ACHN (cell line): ENCODE data around the gene ARHGEF2.
A peak's percentile ranks its signal among the peaks of the same experiment; 100 is the strongest.
"Not testable (repeated sequence)": the region's sequence is repeated elsewhere in the genome, so short reads cannot be mapped to it uniquely, and the experiment has no call there.

Source experiments
- DNase-seq: peaks from one replicate; pipeline ENCODE4 v3.0.0-alpha.2; 2015
- in situ Hi-C: cut with HindIII; loops from 2 replicates; pipeline ENCODE4 v1.10.0; 2017; ENCODE audit warnings: low sequenced_read_pairs, low pct_ligation_motif_present, low pct_unique_long_range_greater_than_20kb

Gene ARHGEF2

DNA sequence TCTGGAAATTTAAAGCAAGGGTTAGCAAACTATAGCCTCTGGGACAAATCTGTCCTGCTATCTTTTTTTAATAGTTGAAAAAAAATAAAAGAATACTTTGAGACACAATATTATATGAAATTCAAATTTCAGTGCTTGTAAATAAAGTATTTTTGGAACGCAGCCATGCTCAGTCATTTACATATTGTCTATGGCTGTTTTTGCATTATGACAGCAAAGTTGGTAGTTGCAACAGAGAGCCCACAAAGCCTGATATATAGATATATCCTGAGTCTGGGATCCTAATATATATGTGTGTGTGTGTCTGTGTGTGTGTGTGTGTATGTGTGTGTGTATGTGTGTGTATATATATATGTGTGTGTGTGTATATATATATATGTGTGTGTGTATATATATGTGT is 21.6 kb upstream of the ARHGEF2 start:
- DNase-seq: no peak
- in situ Hi-C loops: no loop called here

GRCh38 chr1:155996166-155996565 is 17.8 kb upstream of the ARHGEF2 start:
- DNase-seq: no peak
- in situ Hi-C loops: no loop called here

- in situ Hi-C loops: no loop called here
- no peak for DNase-seq
Measured at GRCh38 chr1:155993595-155993994, 15.2 kb upstream of the ARHGEF2 start.

- in situ Hi-C loops: no loop called here
- no peak for DNase-seq
Measured at GRCh38 chr1:155990005-155990739, 11.8 kb upstream of the ARHGEF2 start.

DNA sequence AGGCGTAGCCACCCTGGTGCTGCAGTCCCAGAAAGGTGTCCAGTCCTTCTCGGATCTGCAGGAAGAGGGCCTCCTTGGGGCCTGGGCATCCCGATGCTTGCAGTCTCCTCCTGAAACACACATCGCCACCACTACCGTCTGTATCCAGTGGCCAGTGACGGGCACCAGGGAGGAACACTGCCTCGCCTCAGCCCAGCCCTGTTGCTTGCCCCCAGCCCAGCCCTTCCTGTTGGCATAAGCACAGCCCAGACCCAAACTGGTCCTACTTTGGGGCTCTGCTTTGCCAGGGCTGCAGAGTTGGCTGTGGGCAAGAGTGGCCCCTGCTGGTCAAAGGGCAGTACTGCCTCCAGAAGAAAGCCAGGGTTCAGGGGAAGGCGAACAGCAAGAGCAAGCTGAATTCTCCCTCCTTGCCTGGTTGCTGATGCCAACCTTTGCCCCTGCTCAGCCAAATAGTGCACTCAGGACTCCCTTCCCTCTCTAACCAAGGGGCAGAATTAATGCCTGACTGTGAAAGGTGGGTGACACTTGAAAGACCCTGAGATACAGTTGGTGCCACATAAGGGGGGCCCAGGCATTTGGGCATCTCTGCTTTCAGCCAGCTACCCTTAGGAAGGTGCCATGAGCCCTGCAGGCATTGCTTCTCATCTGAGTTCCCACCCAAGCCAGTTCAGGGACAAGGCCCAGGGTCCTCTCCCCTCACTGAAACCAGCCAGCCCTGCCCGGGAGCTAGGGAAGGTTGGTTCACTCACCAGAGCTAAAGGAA is 11.1 kb upstream of the ARHGEF2 start:
- DNase-seq: peak; percentile 67
- in situ Hi-C loops: no loop called here

DNA sequence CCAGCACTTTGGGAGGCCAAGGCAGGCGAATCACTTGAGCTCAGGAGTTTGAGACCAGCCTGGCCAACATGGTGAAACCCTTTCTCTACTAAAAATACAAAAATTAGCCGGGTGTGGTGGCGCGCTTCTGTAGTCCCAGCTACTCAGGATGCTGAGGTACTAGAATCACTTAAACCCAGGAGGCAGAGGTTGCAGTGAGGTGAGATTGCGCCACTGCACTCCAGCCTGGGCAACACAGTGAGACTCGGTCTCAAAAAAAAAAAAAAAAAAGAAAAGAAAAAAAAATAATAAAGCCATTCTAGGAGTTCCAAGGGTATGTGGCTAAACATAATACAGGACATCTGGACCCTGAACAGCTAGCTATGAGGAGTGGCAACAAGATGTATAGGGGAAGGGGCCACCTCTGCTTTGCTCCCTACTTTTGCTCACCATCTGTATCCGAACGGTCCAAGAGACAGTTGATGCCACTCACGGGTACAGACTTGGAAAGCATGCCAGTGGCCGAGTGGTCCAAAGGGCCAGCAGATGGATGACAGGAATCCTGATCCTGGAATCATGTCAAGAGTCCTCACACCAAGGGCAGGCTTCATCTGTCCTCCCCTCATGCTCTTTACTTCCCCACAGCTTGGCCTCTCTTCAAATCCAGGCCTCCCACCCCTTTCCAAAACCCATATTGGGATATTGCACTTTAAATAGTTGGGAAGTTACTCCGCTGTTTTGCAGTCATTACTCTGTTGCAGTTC is 6.7 kb upstream of the ARHGEF2 start:
- in situ Hi-C loops: not testable (repeated sequence)

GRCh38 chr1:155984341-155984740 is 6.0 kb upstream of the ARHGEF2 start:
- DNase-seq: no peak
- in situ Hi-C loops: no loop called here

More for the DNA sequence above, 6.7 kb upstream of the ARHGEF2 start:
- DNase-seq: not testable (repeated sequence)

- in situ Hi-C loops: no loop called here
- peak; percentile 86 for DNase-seq
Measured at GRCh38 chr1:155983191-155984024, 5.1 kb upstream of the ARHGEF2 start.

DNA sequence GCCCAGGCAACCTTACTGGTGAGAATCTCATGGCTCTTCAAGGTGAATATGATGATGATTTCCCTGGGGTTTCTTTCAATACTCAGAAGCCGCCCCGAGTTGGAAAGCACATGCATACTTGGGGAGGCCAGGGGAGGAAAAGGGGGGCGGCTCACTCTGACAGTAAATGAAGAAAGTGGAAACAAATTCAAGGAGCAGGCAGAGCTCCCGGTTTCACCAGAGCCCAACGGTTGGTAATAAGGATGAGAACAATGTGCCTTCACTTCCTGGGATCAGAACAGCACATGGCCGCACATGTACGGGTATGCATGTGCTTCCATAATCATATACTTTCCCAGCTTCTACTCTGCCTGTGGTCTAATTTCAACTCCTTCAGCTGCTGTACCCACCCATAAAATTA is 3.8 kb upstream of the ARHGEF2 start:
- in situ Hi-C loops: no loop called here

GRCh38 chr1:155981266-155982088 is 3.1 kb upstream of the ARHGEF2 start:
- in situ Hi-C loops: no loop called here
- DNase-seq: peak; percentile 67

More for the DNA sequence above, 3.8 kb upstream of the ARHGEF2 start:
- no peak for DNase-seq

- DNase-seq: peak; percentile 38
- in situ Hi-C loops: no loop called here
Measured at GRCh38 chr1:155979597-155980343, 1.4 kb upstream of the ARHGEF2 start.

GRCh38 chr1:155978973-155979429 is 654 bp upstream of the ARHGEF2 start:
- in situ Hi-C loops: no loop called here
- DNase-seq: peak; percentile 48

DNA sequence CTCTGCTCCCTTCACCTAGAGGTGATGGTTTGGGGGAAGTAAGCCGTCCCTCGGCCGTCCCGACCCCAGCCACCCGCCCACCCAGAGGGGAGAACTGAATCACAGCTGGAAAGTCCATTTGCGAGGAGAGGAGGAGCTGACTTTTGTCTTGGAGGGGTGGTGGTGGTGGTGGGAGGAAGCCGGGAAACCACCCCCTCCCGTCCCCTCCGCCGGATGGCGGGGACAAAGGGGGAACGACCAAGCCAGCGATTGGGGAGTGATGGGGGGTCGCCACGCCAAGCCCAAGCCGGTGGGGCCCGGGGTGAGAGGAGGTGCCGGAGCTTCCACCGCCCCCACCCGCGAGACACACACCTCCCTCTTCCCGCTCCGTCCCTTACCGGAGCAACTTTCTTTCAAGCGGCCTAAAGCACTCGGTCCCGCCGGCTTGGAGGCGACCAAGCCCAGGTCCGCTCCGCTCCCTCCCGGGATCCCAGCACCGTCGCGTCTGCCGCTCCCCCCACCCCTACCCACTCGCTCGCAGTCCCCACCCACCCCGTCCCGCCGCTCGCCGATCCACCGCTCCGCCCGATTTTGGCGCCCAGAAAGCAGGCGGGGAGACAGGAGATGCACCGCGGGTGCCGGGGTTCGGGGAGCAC is 540 bp downstream of the ARHGEF2 start:
- peak; percentile 26 for DNase-seq
- in situ Hi-C loops: no loop called here

- in situ Hi-C loops: no loop called here
- DNase-seq: no peak
Measured at GRCh38 chr1:155976913-155977689, 1.2 kb downstream of the ARHGEF2 start.

DNA sequence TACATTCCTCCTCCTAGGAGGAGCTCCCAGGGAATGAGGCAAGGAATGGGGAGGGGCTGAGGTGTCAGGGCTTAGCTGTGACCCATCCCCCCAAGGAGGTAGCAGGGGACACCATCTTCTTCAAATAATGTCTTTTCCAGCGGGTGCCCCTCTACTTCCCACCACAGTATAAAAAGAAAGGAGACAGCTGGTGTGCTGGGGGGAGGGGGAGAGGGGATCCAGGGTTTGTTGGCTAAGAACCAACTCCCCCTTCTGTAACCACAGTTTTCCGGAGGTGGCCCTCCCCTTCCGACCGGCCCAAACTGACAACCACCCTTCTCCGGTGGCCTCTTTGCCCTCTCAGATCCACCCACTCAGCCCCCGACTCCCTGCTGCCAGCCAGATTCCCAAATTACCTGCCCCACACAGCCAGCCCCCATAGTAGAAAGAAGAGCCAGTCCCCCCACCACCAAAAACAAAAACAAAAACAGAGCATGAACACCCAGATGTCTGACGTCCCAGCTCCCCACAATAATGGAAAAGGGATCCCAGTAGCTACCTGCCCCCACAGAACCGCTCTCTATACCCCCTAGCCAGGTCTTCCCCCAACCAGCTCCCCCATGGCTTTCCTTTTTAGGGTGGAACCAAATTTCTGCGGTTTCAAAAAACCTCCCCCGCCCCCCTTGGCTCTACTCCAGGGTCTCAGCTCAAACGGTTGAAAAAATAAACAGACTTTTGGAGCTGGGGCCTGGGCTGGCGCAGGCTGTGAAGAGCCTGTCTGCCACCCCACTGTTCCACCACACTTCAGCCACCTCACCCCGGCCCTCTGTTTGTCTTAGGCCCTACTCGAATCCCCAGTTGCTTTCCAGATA is 2.1 kb downstream of the ARHGEF2 start:
- in situ Hi-C loops: no loop called here
- peak; percentile 50 for DNase-seq
